Adrenal gland (tissue), 12 donors: ENCODE results near the gene FTCDNL1. TPM values are rescaled to one million over a fixed set of nuclear protein-coding genes. Genes with fewer than 3 reads are reported as not detected.

ENCODE experiments used
- DNase-seq, 7 donors: peaks; one replicate each; pipeline ENCODE4 v3.0.0-alpha.2; 2019 to 2020
- H3K27ac ChIP-seq, 5 donors: fragments of 200-600 bp; sonication (generic) in 4 of 5; 1 replicate in 3 of 5; 2 replicates in 2 of 5; pipeline versions ENCODE4 v1.5.1 to v1.8.0; 2016 to 2020; ENCODE audit warnings: mild to moderate bottlenecking in 1 of 5
- H3K27me3 ChIP-seq: fragments of 200-600 bp; 2 replicates; pipeline ENCODE4 v1.8.0; 2021
- H3K36me3 ChIP-seq, 2 donors: fragments of 200-600 bp; replicated peaks in 1 of 2; 1 replicate in 1 of 2; 2 replicates in 1 of 2; pipeline versions ENCODE4 v1.5.1 to v1.8.0; 2018 to 2022
- H3K4me1 ChIP-seq, 2 donors: fragments of 200-600 bp; replicated peaks in 1 of 2; 1 replicate in 1 of 2; 2 replicates in 1 of 2; pipeline versions ENCODE4 v1.5.1 to v1.8.0; 2018 to 2021
- H3K4me3 ChIP-seq, 4 donors: fragments of 200-600 bp; sonication (generic) in 3 of 4; one replicate each; pipeline ENCODE4 v1.5.1; 2016 to 2018
- H3K9me3 ChIP-seq, 3 donors: fragments of 200-600 bp; sonication (generic) in 1 of 3; replicated peaks in 1 of 3; 1 replicate in 2 of 3; 2 replicates in 1 of 3; pipeline versions ENCODE4 v1.5.1 to v1.8.0; 2016 to 2021
- CTCF ChIP-seq, 6 experiments: fragments of 450-650 bp in 4 of 6; fragments of 200-600 bp in 2 of 6; sonication (generic) in 1 of 6; IDR thresholded peaks; 1 replicate in 5 of 6; 2 replicates in 1 of 6; pipeline versions ENCODE4 v1.5.1 to v1.8.0; 2016 to 2021; ENCODE audit warnings: antibody characterized with exemption in 6 of 6, mild to moderate bottlenecking in 2 of 6, moderate library complexity in 1 of 6
- POLR2A ChIP-seq, 2 donors: fragments of 450-650 bp; IDR thresholded peaks; one replicate each; pipeline ENCODE4 v1.6.1; 2017; ENCODE audit warnings: antibody characterized with exemption in 2 of 2, mild to moderate bottlenecking in 2 of 2, moderate library complexity in 1 of 2
- WGBS, 4 donors: extraction: QIAGEN DNeasy Blood & Tissue Kit in 2 of 4; methylation state at CpG; one replicate each; pipeline versions ENCODE4 v1.1.5 to v1.1.7; 2013 to 2017; 5-methylcytosine and 5-hydroxymethylcytosine counted together
- intact Hi-C, 2 donors: fragments of 100-400 bp; cut with DNase I; formaldehyde crosslinking; loops; one replicate each; pipeline versions ENCODE4 v1.14.1 to v1.15.0; 2022 to 2023
- polyA plus RNA-seq, 3 donors: library from polyadenylated mRNA; stranded (reverse); fragments of 200-250 nt in 2 of 3; fragments of 350-450 nt in 1 of 3; fragmentation: Illumina TruSeq in 1 of 3; extraction: RNeasy Lipid Tissue Mini Kit (QIAGEN cat#74804) in 1 of 3; gene quantifications; one replicate each; pipeline ENCODE4 v1.2.3, GENCODE V29; 2013 to 2014
- total RNA-seq, 9 donors: library from RNA; depleted of rRNA in 4 of 9; stranded (reverse); fragments of >200 nt in 4 of 9; fragments of 120-200 nt in 1 of 9; fragmentation: NEBNext Ultra II Directional in 1 of 9; extraction: Animal tissue kit (Norgen Biotek cat#: 25700) in 1 of 9; gene quantifications; one replicate each; pipeline versions ENCODE4 v1.1.0 to v1.2.4, GENCODE V29; 2013 to 2023
- donor health status: healthy with polysubstance abuse.
- donor health status: Bipolar disorder and iron deficiency.
- donor health status: DM: yes; HTN: yes; CAD: no.
- donor health status: DM: no; HTN: no; CAD: no.
- donor health status: DM: no; HTN: no; CAD: no.
- donor health status: DM: yes; HTN: yes; CAD: no.

FTCDNL1 gene
- total and polyA plus RNA-seq, 12 donors: 2.6 to 19.1 (median 10.1) TPM

- H3K27me3 ChIP-seq: no peaks in the 10 kb centered on the region
- peak in 1 of 7 donors; percentile 29 for DNase-seq
- H3K36me3 ChIP-seq: no peaks in the 10 kb centered on the region
- no peaks in the 10 kb centered on the region for H3K4me1 ChIP-seq
- 45 to 68% (median 59%) methylated on average over 3 of the region's 3 CpGs for WGBS, 4 donors
- H3K9me3 ChIP-seq: no peaks in the 10 kb centered on the region
- H3K27ac ChIP-seq: no peak overlapping the region
- TF ChIP-seq POLR2A (IDR thresholded peaks at IDR 0.05): no peak
- TF ChIP-seq CTCF (IDR thresholded peaks at IDR 0.05): no peak
- intact Hi-C loops: no loop called here
- no peak overlapping the region for H3K4me3 ChIP-seq
These were observed 11.8 kb upstream of the FTCDNL1 start for GRCh38 chr2:199862788-199863187.

- TF ChIP-seq POLR2A (IDR thresholded peaks at IDR 0.05) (no peak), CTCF (IDR thresholded peaks at IDR 0.05) (peak; percentile 47 to 72 (median 62))
- no peak overlapping the region for H3K27ac ChIP-seq
- no peak for DNase-seq
- H3K9me3 ChIP-seq: no peaks in the 10 kb centered on the region
- no peaks in the 10 kb centered on the region for H3K4me1 ChIP-seq
- WGBS, 4 donors: 2 to 9% (median 3%) methylated on average over 4 of the region's 4 CpGs
- H3K4me3 ChIP-seq: no peak overlapping the region
- intact Hi-C loops: loop anchor here in 1 of 2 donors (2.0 kb wide), 1 partner anchor 156 kb away; no protein-coding TSS in a partner anchor
- H3K27me3 ChIP-seq: no peaks in the 10 kb centered on the region
- H3K36me3 ChIP-seq: no peaks in the 10 kb centered on the region
These were observed 10.3 kb upstream of the FTCDNL1 start for GRCh38 chr2:199861132-199861774.

- 59 to 73% (median 65%) methylated on average over 4 of the region's 4 CpGs for WGBS, 4 donors
- no peak for TF ChIP-seq CTCF (IDR thresholded peaks at IDR 0.05)
- Histone ChIP-seq H3K4me1 (no peaks in the 10 kb centered on the region), H3K9me3 (no peaks in the 10 kb centered on the region), H3K27ac (no peak overlapping the region), H3K4me3 (no peak overlapping the region), H3K36me3 (no peaks in the 10 kb centered on the region), H3K27me3 (no peaks in the 10 kb centered on the region)
- intact Hi-C loops: loop anchor here in 1 of 2 donors (10.0 kb wide), 1 partner anchor 89 kb away; no protein-coding TSS in a partner anchor
- no peak for DNase-seq
These were observed 4.8 kb upstream of the FTCDNL1 start for GRCh38 chr2:199855812-199856211.

- no peaks in the 10 kb centered on the region for H3K36me3 ChIP-seq
- TF ChIP-seq CTCF (IDR thresholded peaks at IDR 0.05) (no peak), POLR2A (IDR thresholded peaks at IDR 0.05) (no peak)
- intact Hi-C loops: loop anchor here in 1 of 2 donors (10.0 kb wide), 1 partner anchor 93 kb away; no protein-coding TSS in a partner anchor
These were observed 891 bp upstream of the FTCDNL1 start for GRCh38 chr2:199851883-199852282.

More at GRCh38 chr2:199851883-199852282, 891 bp upstream of the FTCDNL1 start:
- H3K4me3 ChIP-seq: no peak overlapping the region
- DNase-seq: peak in 1 of 7 donors; percentile 15
- H3K9me3 ChIP-seq: no peaks in the 10 kb centered on the region
- 49 to 72% (median 61%) methylated on average over 2 of the region's 2 CpGs for WGBS, 4 donors
- peak overlapping the region in 2 of 5 donors; percentile 85 to 89 for H3K27ac ChIP-seq
- no peaks in the 10 kb centered on the region for H3K4me1 ChIP-seq
- no peaks in the 10 kb centered on the region for H3K27me3 ChIP-seq
